Gastroesophageal sphincter (tissue), 3 donors: ENCODE results near the gene TCP11.

Source experiments
- CTCF ChIP-seq, 4 experiments: fragments of 200-600 bp in 2 of 4; fragments of 450-650 bp in 2 of 4; sonication (generic) in 1 of 4; IDR thresholded peaks; one replicate each; pipeline ENCODE4 v1.5.1; 2017 to 2019; ENCODE audit warnings: antibody characterized with exemption in 4 of 4, mild to moderate bottlenecking in 2 of 4, moderate library complexity in 2 of 4
- EP300 ChIP-seq: sonication (generic); formaldehyde crosslinking; IDR thresholded peaks from one replicate; pipeline ENCODE4 v1.6.1; 2017; ENCODE audit warnings: antibody characterized with exemption, mild to moderate bottlenecking
- POLR2A ChIP-seq, 2 donors: fragments of 450-650 bp; IDR thresholded peaks; one replicate each; pipeline ENCODE4 v1.6.1; 2017; ENCODE audit warnings: antibody characterized with exemption in 2 of 2, mild to moderate bottlenecking in 2 of 2, moderate library complexity in 1 of 2
- POLR2AphosphoS5 ChIP-seq: sonication (generic); formaldehyde crosslinking; IDR thresholded peaks from one replicate; pipeline ENCODE4 v1.6.1; 2017; ENCODE audit warnings: antibody characterized with exemption

GRCh38 chr6:35179901-35180535 lies 38.9 kb upstream of the TCP11 start:
- TF ChIP-seq POLR2A (IDR thresholded peaks at IDR 0.05) (no peak), CTCF (IDR thresholded peaks at IDR 0.05) (no peak), POLR2AphosphoS5 (no peak), EP300 (no peak)
